ENCODE measurements around the gene LAMB4. TPM values are rescaled to one million over a fixed set of nuclear protein-coding genes. Genes with fewer than 3 reads are reported as not detected.
A peak's percentile ranks its signal among the peaks of the same experiment; 100 is the strongest.

LAMB4 gene
- polyA plus RNA-seq, 4 donors = 0.12 to 3.5 (median 0.51) TPM

- Histone ChIP-seq H3K27me3 (ENCODE audit: control insufficient read depth in 3 of 3, insufficient read depth in 3 of 3, low read length in 3 of 3) (no peaks in the 10 kb centered on the region), H3K27ac (ENCODE audit: low read depth in 1 of 3, low read length in 2 of 3) (no peak overlapping the region), H3K9me3 (ENCODE audit: control insufficient read depth in 2 of 2, insufficient read depth in 1 of 2, low read depth in 1 of 2, low read length in 1 of 2) (no peaks in the 10 kb centered on the region), H3K4me3 (ENCODE audit: low read depth in 1 of 3, low read length in 3 of 3) (no peak overlapping the region), H3K4me1 (ENCODE audit: control insufficient read depth in 3 of 3, insufficient read depth in 2 of 3, low read depth in 1 of 3, low read length in 2 of 3) (no peaks in the 10 kb centered on the region), H3K36me3 (ENCODE audit: control insufficient read depth in 3 of 3, insufficient read depth in 2 of 3, low read depth in 1 of 3, low read length in 3 of 3) (no peaks in the 10 kb centered on the region)
- no peak for DNase-seq
- 72 to 98% (median 88%) methylated on average over 3 of the region's 3 CpGs for WGBS, 3 donors
- FAIRE-seq = no peak
These were observed 103.5 kb downstream of the LAMB4 start for GRCh38 chr7:108026647-108027046.

GRCh38 chr7:108026116-108026515 is 104.0 kb downstream of the LAMB4 start:
- Histone ChIP-seq H3K4me3 (ENCODE audit: low read depth in 1 of 3, low read length in 3 of 3) (no peak overlapping the region), H3K36me3 (ENCODE audit: control insufficient read depth in 3 of 3, insufficient read depth in 2 of 3, low read depth in 1 of 3, low read length in 3 of 3) (no peaks in the 10 kb centered on the region), H3K4me1 (ENCODE audit: control insufficient read depth in 3 of 3, insufficient read depth in 2 of 3, low read depth in 1 of 3, low read length in 2 of 3) (no peaks in the 10 kb centered on the region), H3K27ac (ENCODE audit: low read depth in 1 of 3, low read length in 2 of 3) (no peak overlapping the region), H3K9me3 (ENCODE audit: control insufficient read depth in 2 of 2, insufficient read depth in 1 of 2, low read depth in 1 of 2, low read length in 1 of 2) (no peaks in the 10 kb centered on the region), H3K27me3 (ENCODE audit: control insufficient read depth in 3 of 3, insufficient read depth in 3 of 3, low read length in 3 of 3) (no peaks in the 10 kb centered on the region)
- FAIRE-seq = no peak
- 92 to 94% (median 93%) methylated on average over 5 of the region's 5 CpGs for WGBS, 3 donors
- no peak for DNase-seq

DNA sequence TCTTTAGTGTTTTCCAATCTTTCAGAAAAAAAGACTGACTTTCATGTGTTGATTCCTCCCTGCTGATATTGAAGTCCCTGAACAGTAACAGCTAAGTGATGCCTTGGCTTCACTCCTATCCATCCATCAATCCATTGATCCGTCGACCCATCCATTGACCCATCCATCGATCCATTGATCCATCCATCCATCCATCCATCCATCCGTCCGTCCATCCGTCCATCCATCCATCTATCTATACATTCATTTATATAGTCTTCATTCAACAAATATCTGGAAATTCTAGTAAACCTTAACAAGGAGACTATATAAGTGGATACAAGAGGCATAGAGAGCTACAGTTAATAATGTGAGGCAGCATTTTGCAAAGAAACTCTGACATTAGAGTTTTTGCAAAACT is 105.6 kb downstream of the LAMB4 start:
- DNase-seq (no peak), FAIRE-seq (no peak)
- H3K27me3 ChIP-seq (ENCODE audit: control insufficient read depth in 3 of 3, insufficient read depth in 3 of 3, low read length in 3 of 3) = no peaks in the 10 kb centered on the region
- no peak overlapping the region for H3K27ac ChIP-seq (ENCODE audit: low read depth in 1 of 3, low read length in 2 of 3)
- no peaks in the 10 kb centered on the region for H3K9me3 ChIP-seq (ENCODE audit: control insufficient read depth in 2 of 2, insufficient read depth in 1 of 2, low read depth in 1 of 2, low read length in 1 of 2)
- WGBS, 3 donors = 87 to 91% (median 90%) methylated on average over 6 of the region's 6 CpGs
- no peak overlapping the region for H3K4me3 ChIP-seq (ENCODE audit: low read depth in 1 of 3, low read length in 3 of 3)
- no peaks in the 10 kb centered on the region for H3K36me3 ChIP-seq (ENCODE audit: control insufficient read depth in 3 of 3, insufficient read depth in 2 of 3, low read depth in 1 of 3, low read length in 3 of 3)
- peaks cover 0 to 2% (median 0%) of the 10 kb centered on the region in 3 donors for H3K4me1 ChIP-seq (ENCODE audit: control insufficient read depth in 3 of 3, insufficient read depth in 2 of 3, low read depth in 1 of 3, low read length in 2 of 3)

GRCh38 chr7:108020585-108020984 is 109.6 kb downstream of the LAMB4 start:
- Histone ChIP-seq H3K4me3 (ENCODE audit: low read depth in 1 of 3, low read length in 3 of 3) (no peak overlapping the region), H3K27ac (ENCODE audit: low read depth in 1 of 3, low read length in 2 of 3) (peak overlapping the region in 2 of 3 donors; percentile 8 to 48), H3K9me3 (ENCODE audit: control insufficient read depth in 2 of 2, insufficient read depth in 1 of 2, low read depth in 1 of 2, low read length in 1 of 2) (no peaks in the 10 kb centered on the region), H3K27me3 (ENCODE audit: control insufficient read depth in 3 of 3, insufficient read depth in 3 of 3, low read length in 3 of 3) (no peaks in the 10 kb centered on the region), H3K36me3 (ENCODE audit: control insufficient read depth in 3 of 3, insufficient read depth in 2 of 3, low read depth in 1 of 3, low read length in 3 of 3) (no peaks in the 10 kb centered on the region), H3K4me1 (ENCODE audit: control insufficient read depth in 3 of 3, insufficient read depth in 2 of 3, low read depth in 1 of 3, low read length in 2 of 3) (peaks cover 0 to 6% (median 5%) of the 10 kb centered on the region in 3 donors)
- DNase-seq (peak in 1 of 2 donors; percentile 80), FAIRE-seq (no peak)
- WGBS, 3 donors = 8 to 51% (median 36%) methylated on average over 2 of the region's 2 CpGs

- Histone ChIP-seq H3K36me3 (ENCODE audit: control insufficient read depth in 3 of 3, insufficient read depth in 2 of 3, low read depth in 1 of 3, low read length in 3 of 3) (no peaks in the 10 kb centered on the region), H3K27ac (ENCODE audit: low read depth in 1 of 3, low read length in 2 of 3) (no peak overlapping the region), H3K4me1 (ENCODE audit: control insufficient read depth in 3 of 3, insufficient read depth in 2 of 3, low read depth in 1 of 3, low read length in 2 of 3) (peaks cover 2 to 15% (median 5%) of the 10 kb centered on the region in 3 donors), H3K9me3 (ENCODE audit: control insufficient read depth in 2 of 2, insufficient read depth in 1 of 2, low read depth in 1 of 2, low read length in 1 of 2) (no peaks in the 10 kb centered on the region), H3K4me3 (ENCODE audit: low read depth in 1 of 3, low read length in 3 of 3) (no peak overlapping the region), H3K27me3 (ENCODE audit: control insufficient read depth in 3 of 3, insufficient read depth in 3 of 3, low read length in 3 of 3) (no peaks in the 10 kb centered on the region)
- FAIRE-seq (no peak), DNase-seq (no peak)
- 67 to 78% (median 74%) methylated on average over 4 of the region's 4 CpGs for WGBS, 3 donors
These were observed 111.5 kb downstream of the LAMB4 start for GRCh38 chr7:108018668-108019067.

DNA sequence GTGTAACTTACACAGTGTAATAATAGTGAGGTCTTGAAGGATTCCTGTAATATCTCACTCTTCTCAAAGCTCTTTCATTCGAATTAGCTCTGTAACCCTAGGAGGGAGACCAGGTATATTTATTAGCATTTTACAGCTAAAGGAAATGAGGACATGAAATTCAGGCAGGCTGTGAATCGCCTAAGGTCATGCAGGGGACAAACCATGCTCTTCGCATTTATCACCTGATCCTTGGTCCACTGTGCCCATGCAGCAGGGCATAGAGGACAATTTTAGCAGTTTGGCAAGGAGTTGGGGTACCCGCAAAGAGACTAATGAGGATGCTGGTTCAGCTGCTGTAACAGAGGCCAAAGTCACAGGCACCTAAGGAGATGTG is 112.4 kb downstream of the LAMB4 start:
- Histone ChIP-seq H3K27me3 (ENCODE audit: control insufficient read depth in 3 of 3, insufficient read depth in 3 of 3, low read length in 3 of 3) (no peaks in the 10 kb centered on the region), H3K9me3 (ENCODE audit: control insufficient read depth in 2 of 2, insufficient read depth in 1 of 2, low read depth in 1 of 2, low read length in 1 of 2) (no peaks in the 10 kb centered on the region), H3K36me3 (ENCODE audit: control insufficient read depth in 3 of 3, insufficient read depth in 2 of 3, low read depth in 1 of 3, low read length in 3 of 3) (no peaks in the 10 kb centered on the region), H3K27ac (ENCODE audit: low read depth in 1 of 3, low read length in 2 of 3) (no peak overlapping the region), H3K4me3 (ENCODE audit: low read depth in 1 of 3, low read length in 3 of 3) (no peak overlapping the region), H3K4me1 (ENCODE audit: control insufficient read depth in 3 of 3, insufficient read depth in 2 of 3, low read depth in 1 of 3, low read length in 2 of 3) (peaks cover 2 to 24% (median 8%) of the 10 kb centered on the region in 3 donors)
- no peak for DNase-seq
- FAIRE-seq = no peak
- 43 to 69% (median 63%) methylated on average over 4 of the region's 4 CpGs for WGBS, 3 donors

DNA sequence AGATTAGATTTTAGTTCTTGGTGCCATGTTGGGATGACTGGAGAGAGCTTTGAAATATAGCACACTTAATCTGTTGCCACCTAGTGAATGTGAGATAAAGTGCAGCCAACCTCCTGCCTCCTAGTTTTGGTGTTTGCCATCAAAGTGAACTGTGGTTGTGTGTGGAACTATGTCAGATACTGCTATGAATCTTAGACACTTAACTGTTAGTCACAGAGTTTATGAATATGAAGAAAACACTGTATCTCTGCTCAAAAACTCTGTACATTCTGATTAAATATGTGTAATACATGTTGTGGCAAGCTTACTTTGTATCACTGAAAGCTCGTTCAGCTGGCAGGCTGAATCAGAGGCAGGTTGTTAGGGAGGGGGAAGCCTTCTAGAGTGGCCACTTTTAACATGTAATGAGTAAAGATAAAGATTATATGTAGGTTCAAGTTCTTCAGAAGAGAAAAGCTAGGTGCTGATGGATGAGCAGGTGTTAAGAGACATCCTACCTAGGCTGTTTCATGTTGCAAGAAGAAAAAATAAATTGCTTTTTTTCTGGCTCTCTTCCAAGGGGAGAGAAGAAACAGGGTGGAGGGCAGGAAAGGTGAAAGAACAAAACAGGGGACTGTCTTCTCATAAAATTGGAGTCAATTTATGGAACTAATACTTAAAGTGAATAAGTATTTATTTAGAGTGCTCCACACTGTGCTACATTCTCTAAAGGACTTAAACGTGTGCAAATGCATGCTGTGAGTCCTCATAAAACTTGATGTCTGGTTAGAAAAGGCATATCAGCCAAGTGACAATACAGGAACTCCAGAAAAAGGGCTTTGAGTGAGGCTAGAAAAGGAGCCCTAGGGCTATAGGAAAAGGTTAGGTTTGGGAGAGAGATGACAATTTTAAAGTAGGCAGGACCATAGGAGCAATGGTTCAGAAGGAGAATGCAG is 113.1 kb downstream of the LAMB4 start:
- 22 to 45% (median 38%) methylated on average over 2 of the region's 2 CpGs for WGBS, 3 donors
- H3K36me3 ChIP-seq (ENCODE audit: control insufficient read depth in 3 of 3, insufficient read depth in 2 of 3, low read depth in 1 of 3, low read length in 3 of 3) = no peaks in the 10 kb centered on the region
- H3K4me3 ChIP-seq (ENCODE audit: low read depth in 1 of 3, low read length in 3 of 3) = no peak overlapping the region
- no peaks in the 10 kb centered on the region for H3K27me3 ChIP-seq (ENCODE audit: control insufficient read depth in 3 of 3, insufficient read depth in 3 of 3, low read length in 3 of 3)
- FAIRE-seq (no peak), DNase-seq (peak in 1 of 2 donors; percentile 55)
- H3K4me1 ChIP-seq (ENCODE audit: control insufficient read depth in 3 of 3, insufficient read depth in 2 of 3, low read depth in 1 of 3, low read length in 2 of 3) = peaks cover 2 to 27% (median 10%) of the 10 kb centered on the region in 3 donors
- no peak overlapping the region for H3K27ac ChIP-seq (ENCODE audit: low read depth in 1 of 3, low read length in 2 of 3)
- H3K9me3 ChIP-seq (ENCODE audit: control insufficient read depth in 2 of 2, insufficient read depth in 1 of 2, low read depth in 1 of 2, low read length in 1 of 2) = no peaks in the 10 kb centered on the region

GRCh38 chr7:108015740-108016139 is 114.4 kb downstream of the LAMB4 start:
- Histone ChIP-seq H3K36me3 (ENCODE audit: control insufficient read depth in 3 of 3, insufficient read depth in 2 of 3, low read depth in 1 of 3, low read length in 3 of 3) (no peaks in the 10 kb centered on the region), H3K4me3 (ENCODE audit: low read depth in 1 of 3, low read length in 3 of 3) (no peak overlapping the region), H3K4me1 (ENCODE audit: control insufficient read depth in 3 of 3, insufficient read depth in 2 of 3, low read depth in 1 of 3, low read length in 2 of 3) (peaks cover 4 to 35% (median 10%) of the 10 kb centered on the region in 3 donors), H3K27ac (ENCODE audit: low read depth in 1 of 3, low read length in 2 of 3) (no peak overlapping the region), H3K9me3 (ENCODE audit: control insufficient read depth in 2 of 2, insufficient read depth in 1 of 2, low read depth in 1 of 2, low read length in 1 of 2) (no peaks in the 10 kb centered on the region), H3K27me3 (ENCODE audit: control insufficient read depth in 3 of 3, insufficient read depth in 3 of 3, low read length in 3 of 3) (no peaks in the 10 kb centered on the region)
- 76 to 92% (median 85%) methylated on average over 2 of the region's 2 CpGs for WGBS, 3 donors
- DNase-seq (no peak), FAIRE-seq (no peak)

Data from small intestine (tissue), 7 donors.